ENCODE results near the gene MAP1LC3A. TPM values are rescaled to one million over a fixed set of nuclear protein-coding genes. Genes with fewer than 3 reads are reported as not detected.

MAP1LC3A gene
- total RNA-seq, 1 donor from 2014 or later = 83.9 TPM

- H3K27ac Mint-ChIP-seq = peak overlapping the region; percentile 67
- TF ChIP-seq, protein P1, sequence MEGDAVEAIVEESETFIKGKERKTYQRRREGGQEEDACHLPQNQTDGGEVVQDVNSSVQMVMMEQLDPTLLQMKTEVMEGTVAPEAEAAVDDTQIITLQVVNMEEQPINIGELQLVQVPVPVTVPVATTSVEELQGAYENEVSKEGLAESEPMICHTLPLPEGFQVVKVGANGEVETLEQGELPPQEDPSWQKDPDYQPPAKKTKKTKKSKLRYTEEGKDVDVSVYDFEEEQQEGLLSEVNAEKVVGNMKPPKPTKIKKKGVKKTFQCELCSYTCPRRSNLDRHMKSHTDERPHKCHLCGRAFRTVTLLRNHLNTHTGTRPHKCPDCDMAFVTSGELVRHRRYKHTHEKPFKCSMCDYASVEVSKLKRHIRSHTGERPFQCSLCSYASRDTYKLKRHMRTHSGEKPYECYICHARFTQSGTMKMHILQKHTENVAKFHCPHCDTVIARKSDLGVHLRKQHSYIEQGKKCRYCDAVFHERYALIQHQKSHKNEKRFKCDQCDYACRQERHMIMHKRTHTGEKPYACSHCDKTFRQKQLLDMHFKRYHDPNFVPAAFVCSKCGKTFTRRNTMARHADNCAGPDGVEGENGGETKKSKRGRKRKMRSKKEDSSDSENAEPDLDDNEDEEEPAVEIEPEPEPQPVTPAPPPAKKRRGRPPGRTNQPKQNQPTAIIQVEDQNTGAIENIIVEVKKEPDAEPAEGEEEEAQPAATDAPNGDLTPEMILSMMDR (conservative IDR thresholded peaks at IDR 0.05) = no peak
Observed at GRCh38 chr20:34546751-34547181, 11.8 kb upstream of the MAP1LC3A start.

DNA sequence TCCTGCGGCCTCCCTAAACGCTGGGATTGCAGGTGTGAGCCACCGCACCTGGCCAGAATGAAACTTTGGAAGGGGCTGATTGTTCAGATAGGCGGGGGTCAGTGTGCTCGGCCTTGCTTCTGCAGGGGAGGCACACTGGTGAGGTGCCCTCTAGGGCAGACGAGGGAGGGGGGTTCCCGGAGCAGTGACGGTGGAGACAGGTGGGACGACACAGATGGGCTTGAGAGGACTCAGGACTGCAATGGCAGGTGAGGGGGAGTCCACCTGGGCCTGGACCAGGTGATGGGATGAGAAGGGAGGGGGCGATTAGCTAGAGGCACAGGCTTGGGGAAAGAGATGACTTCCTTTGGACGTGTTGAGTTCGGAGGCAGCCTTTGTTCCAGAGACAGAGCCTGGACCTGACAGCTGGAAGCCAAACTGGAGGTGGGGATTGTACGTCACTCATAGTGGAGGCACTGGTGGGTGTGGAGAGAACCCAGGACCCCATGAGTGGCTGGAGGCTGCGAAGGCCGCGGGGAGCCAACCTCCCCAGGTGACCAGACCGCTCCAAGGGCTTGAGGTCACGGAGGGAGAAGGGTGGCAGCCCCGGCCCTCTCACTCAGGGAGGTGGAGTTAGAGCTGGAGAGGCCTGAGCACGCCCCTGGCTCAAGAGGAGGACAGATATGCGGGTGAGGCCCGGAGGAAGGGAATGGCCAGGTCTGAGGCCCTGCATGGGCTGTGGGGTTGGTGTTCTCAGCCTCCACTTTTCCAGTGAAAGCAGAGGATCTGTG, 10.5 kb upstream of the MAP1LC3A start:
- peaks cover 47% of the 10 kb centered on the region for H3K4me1 Mint-ChIP-seq (ENCODE audit: unreplicated experiment)
- no peak overlapping the region for H3K4me3 Mint-ChIP-seq
- H3K9me3 Mint-ChIP-seq = peaks cover 5% of the 10 kb centered on the region
- no peaks in the 10 kb centered on the region for H3K27me3 Mint-ChIP-seq
- H3K36me3 Mint-ChIP-seq = peaks cover 10% of the 10 kb centered on the region
- H3K27ac Mint-ChIP-seq = peak overlapping the region; percentile 35
- no peak for DNase-seq (ENCODE audit: extremely low spot score, unreplicated experiment)
- TF ChIP-seq, protein P1 (conservative IDR thresholded peaks at IDR 0.05) = no peak

More at GRCh38 chr20:34546751-34547181, 11.8 kb upstream of the MAP1LC3A start:
- H3K4me3 Mint-ChIP-seq = peak overlapping the region; percentile 63
- H3K36me3 Mint-ChIP-seq = peaks cover 10% of the 10 kb centered on the region
- H3K27me3 Mint-ChIP-seq = no peaks in the 10 kb centered on the region
- H3K4me1 Mint-ChIP-seq (ENCODE audit: unreplicated experiment) = peaks cover 42% of the 10 kb centered on the region
- H3K9me3 Mint-ChIP-seq = peaks cover 5% of the 10 kb centered on the region
- no peak for DNase-seq (ENCODE audit: extremely low spot score, unreplicated experiment)

- Mint-ChIP-seq H3K9me3 (peaks cover 5% of the 10 kb centered on the region), H3K27me3 (no peaks in the 10 kb centered on the region), H3K4me3 (peak overlapping the region; percentile 69), H3K4me1 (ENCODE audit: unreplicated experiment) (peaks cover 40% of the 10 kb centered on the region), H3K36me3 (peaks cover 6% of the 10 kb centered on the region), H3K27ac (peak overlapping the region; percentile 88)
- DNase-seq (ENCODE audit: extremely low spot score, unreplicated experiment) = no peak
- TF ChIP-seq, protein P1 (conservative IDR thresholded peaks at IDR 0.05) = no peak
Observed at GRCh38 chr20:34549291-34549928, 9.1 kb upstream of the MAP1LC3A start.

- Mint-ChIP-seq H3K4me1 (ENCODE audit: unreplicated experiment) (peaks cover 35% of the 10 kb centered on the region), H3K4me3 (peak overlapping the region; percentile 69), H3K36me3 (peaks cover 6% of the 10 kb centered on the region), H3K27ac (peak overlapping the region; percentile 88), H3K9me3 (peaks cover 5% of the 10 kb centered on the region), H3K27me3 (no peaks in the 10 kb centered on the region)
- no peak for DNase-seq (ENCODE audit: extremely low spot score, unreplicated experiment)
- TF ChIP-seq, protein P1 (conservative IDR thresholded peaks at IDR 0.05) = no peak
Observed at GRCh38 chr20:34549929-34550305, 8.6 kb upstream of the MAP1LC3A start.

- Mint-ChIP-seq H3K4me1 (ENCODE audit: unreplicated experiment) (peaks cover 28% of the 10 kb centered on the region), H3K27me3 (no peaks in the 10 kb centered on the region), H3K36me3 (peaks cover 6% of the 10 kb centered on the region), H3K4me3 (no peak overlapping the region), H3K9me3 (peaks cover 5% of the 10 kb centered on the region), H3K27ac (peak overlapping the region; percentile 10)
- TF ChIP-seq, protein P1 (conservative IDR thresholded peaks at IDR 0.05) = no peak
- DNase-seq (ENCODE audit: extremely low spot score, unreplicated experiment) = no peak
Observed at GRCh38 chr20:34552569-34552968, 5.9 kb upstream of the MAP1LC3A start.

All from type B pancreatic cell (in vitro differentiated cells).